ENCODE results near the gene ANAPC13.

DNA sequence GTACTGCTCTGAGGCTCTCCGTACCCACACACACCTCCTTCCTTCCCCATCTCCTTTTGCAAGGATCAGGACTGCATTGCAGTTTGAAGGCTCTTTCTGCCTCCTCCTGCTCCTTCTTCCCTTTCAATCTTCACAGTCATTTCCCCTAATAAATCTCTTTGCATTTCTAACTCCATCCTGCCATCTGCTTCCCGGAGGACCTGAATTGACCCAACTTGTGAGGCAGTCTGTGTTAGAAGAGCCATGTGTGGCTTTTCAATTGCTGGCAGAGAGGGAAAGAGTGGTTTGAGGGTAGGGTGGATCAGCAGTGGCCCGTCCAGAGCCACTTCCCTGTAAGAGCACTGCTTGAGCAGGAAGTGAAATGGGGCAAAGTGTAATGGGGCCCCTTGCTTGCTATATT lies 35.8 kb downstream of the ANAPC13 start:
- no peak for TF ChIP-seq ZNF24 (tag by site-specific recombination; IDR thresholded peaks at IDR 0.05)
- no peak for TF ChIP-seq GLIS1 (tag by site-specific recombination; IDR thresholded peaks at IDR 0.05)
- TF ChIP-seq CTCF (tag by site-specific recombination; IDR thresholded peaks at IDR 0.05), result no peak
- TF ChIP-seq KLF16 (tag by site-specific recombination; IDR thresholded peaks at IDR 0.05), result no peak
- TF ChIP-seq, protein P1, sequence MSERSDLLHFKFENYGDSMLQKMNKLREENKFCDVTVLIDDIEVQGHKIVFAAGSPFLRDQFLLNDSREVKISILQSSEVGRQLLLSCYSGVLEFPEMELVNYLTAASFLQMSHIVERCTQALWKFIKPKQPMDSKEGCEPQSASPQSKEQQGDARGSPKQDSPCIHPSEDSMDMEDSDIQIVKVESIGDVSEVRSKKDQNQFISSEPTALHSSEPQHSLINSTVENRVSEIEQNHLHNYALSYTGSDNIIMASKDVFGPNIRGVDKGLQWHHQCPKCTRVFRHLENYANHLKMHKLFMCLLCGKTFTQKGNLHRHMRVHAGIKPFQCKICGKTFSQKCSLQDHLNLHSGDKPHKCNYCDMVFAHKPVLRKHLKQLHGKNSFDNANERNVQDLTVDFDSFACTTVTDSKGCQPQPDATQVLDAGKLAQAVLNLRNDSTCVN (tag by site-specific recombination; optimal IDR thresholded peaks at IDR 0.05), result no peak
- TF ChIP-seq BCL6B (tag by site-specific recombination; IDR thresholded peaks at IDR 0.05), result no peak
- TF ChIP-seq ZBTB48 (tag by site-specific recombination; IDR thresholded peaks at IDR 0.05), result no peak
- TF ChIP-seq ZNF112 (tag by site-specific recombination; IDR thresholded peaks at IDR 0.05), result no peak
- TF ChIP-seq ZNF501 (tag by site-specific recombination; IDR thresholded peaks at IDR 0.05), result no peak
- TF ChIP-seq ZNF366 (tag by site-specific recombination; conservative IDR thresholded peaks at IDR 0.05), result no peak
- TF ChIP-seq ZNF274 (IDR thresholded peaks at IDR 0.05; ENCODE audit: low read length), result no peak
- TF ChIP-seq ZNF274 (tag by site-specific recombination; IDR thresholded peaks at IDR 0.05; ENCODE audit: borderline replicate concordance), result no peak

Measured in HEK293 (cell line).